Adrenal gland (tissue), 12 donors: ENCODE measurements around the gene IGSF9. TPM values are rescaled to one million over a fixed set of nuclear protein-coding genes. Genes with fewer than 3 reads are reported as not detected.

Experiments used
- DNase-seq, 7 donors: peaks; one replicate each; pipeline ENCODE4 v3.0.0-alpha.2; 2019 to 2020
- H3K27ac ChIP-seq, 5 donors: fragments of 200-600 bp; sonication (generic) in 4 of 5; 1 replicate in 3 of 5; 2 replicates in 2 of 5; pipeline versions ENCODE4 v1.5.1 to v1.8.0; 2016 to 2020; ENCODE audit warnings: mild to moderate bottlenecking in 1 of 5
- H3K27me3 ChIP-seq: fragments of 200-600 bp; 2 replicates; pipeline ENCODE4 v1.8.0; 2021
- H3K36me3 ChIP-seq, 2 donors: fragments of 200-600 bp; replicated peaks in 1 of 2; 1 replicate in 1 of 2; 2 replicates in 1 of 2; pipeline versions ENCODE4 v1.5.1 to v1.8.0; 2018 to 2022
- H3K4me1 ChIP-seq, 2 donors: fragments of 200-600 bp; replicated peaks in 1 of 2; 1 replicate in 1 of 2; 2 replicates in 1 of 2; pipeline versions ENCODE4 v1.5.1 to v1.8.0; 2018 to 2021
- H3K4me3 ChIP-seq, 4 donors: fragments of 200-600 bp; sonication (generic) in 3 of 4; one replicate each; pipeline ENCODE4 v1.5.1; 2016 to 2018
- H3K9me3 ChIP-seq, 3 donors: fragments of 200-600 bp; sonication (generic) in 1 of 3; replicated peaks in 1 of 3; 1 replicate in 2 of 3; 2 replicates in 1 of 3; pipeline versions ENCODE4 v1.5.1 to v1.8.0; 2016 to 2021
- CTCF ChIP-seq, 6 experiments: fragments of 450-650 bp in 4 of 6; fragments of 200-600 bp in 2 of 6; sonication (generic) in 1 of 6; IDR thresholded peaks; 1 replicate in 5 of 6; 2 replicates in 1 of 6; pipeline versions ENCODE4 v1.5.1 to v1.8.0; 2016 to 2021; ENCODE audit warnings: antibody characterized with exemption in 6 of 6, mild to moderate bottlenecking in 2 of 6, moderate library complexity in 1 of 6
- POLR2A ChIP-seq, 2 donors: fragments of 450-650 bp; IDR thresholded peaks; one replicate each; pipeline ENCODE4 v1.6.1; 2017; ENCODE audit warnings: antibody characterized with exemption in 2 of 2, mild to moderate bottlenecking in 2 of 2, moderate library complexity in 1 of 2
- WGBS, 4 donors: extraction: QIAGEN DNeasy Blood & Tissue Kit in 2 of 4; methylation state at CpG; one replicate each; pipeline versions ENCODE4 v1.1.5 to v1.1.7; 2013 to 2017; 5-methylcytosine and 5-hydroxymethylcytosine counted together
- intact Hi-C, 2 donors: fragments of 100-400 bp; cut with DNase I; formaldehyde crosslinking; loops; one replicate each; pipeline versions ENCODE4 v1.14.1 to v1.15.0; 2022 to 2023
- microRNA-seq, 3 donors: library from miRNA; unstranded; fragments of <30 nt; microRNA quantifications; one replicate each; pipeline ENCODE4, GENCODE V29; 2017 to 2020
- polyA plus RNA-seq, 3 donors: library from polyadenylated mRNA; stranded (reverse); fragments of 200-250 nt in 2 of 3; fragments of 350-450 nt in 1 of 3; fragmentation: Illumina TruSeq in 1 of 3; extraction: RNeasy Lipid Tissue Mini Kit (QIAGEN cat#74804) in 1 of 3; gene quantifications; one replicate each; pipeline ENCODE4 v1.2.3, GENCODE V29; 2013 to 2014
- small RNA-seq, 2 donors: library from RNA; depleted of rRNA; stranded (forward); fragments of <200 nt; gene quantifications; one replicate each; pipeline ENCODE3, GENCODE V24; 2016
- total RNA-seq, 9 donors: library from RNA; depleted of rRNA in 4 of 9; stranded (reverse); fragments of >200 nt in 4 of 9; fragments of 120-200 nt in 1 of 9; fragmentation: NEBNext Ultra II Directional in 1 of 9; extraction: Animal tissue kit (Norgen Biotek cat#: 25700) in 1 of 9; gene quantifications; one replicate each; pipeline versions ENCODE4 v1.1.0 to v1.2.4, GENCODE V29; 2013 to 2023
- donor health status: healthy with polysubstance abuse.
- donor health status: Bipolar disorder and iron deficiency.
- donor health status: DM: yes; HTN: yes; CAD: no.
- donor health status: DM: no; HTN: no; CAD: no.
- donor health status: DM: no; HTN: no; CAD: no.
- donor health status: DM: yes; HTN: yes; CAD: no.

IGSF9 gene
- total and polyA plus RNA-seq, 12 donors: 0.10 to 0.32 (median 0.19) TPM; not detected in 6

DNA sequence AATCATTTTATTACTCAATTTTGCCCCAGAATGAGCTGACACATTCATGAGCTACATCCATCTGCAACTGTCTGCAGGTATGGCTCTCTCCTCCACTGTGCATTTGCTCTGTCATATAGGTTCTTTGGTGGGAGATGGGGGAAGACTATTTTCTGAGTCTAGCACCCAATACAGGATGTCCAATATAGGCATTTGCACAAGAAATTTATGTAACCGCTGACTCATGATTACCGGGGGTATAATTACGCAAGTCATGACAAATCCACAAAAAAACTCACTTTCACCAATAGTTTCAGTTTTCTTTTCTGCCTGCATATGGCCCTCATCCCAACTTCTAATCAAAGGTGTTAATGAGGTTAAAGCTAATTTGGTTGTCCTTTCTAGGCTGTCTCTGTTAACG, 65.4 kb downstream of the IGSF9 start:
- intact Hi-C loops: no loop called here
- Histone ChIP-seq H3K27me3 (no peaks in the 10 kb centered on the region), H3K27ac (no peak overlapping the region), H3K9me3 (no peaks in the 10 kb centered on the region), H3K4me1 (peaks cover 3 to 6% of the 10 kb centered on the region in 2 donors), H3K4me3 (no peak overlapping the region), H3K36me3 (no peaks in the 10 kb centered on the region)
- DNase-seq: no peak
- 68 to 77% (median 75%) methylated on average over 4 of the region's 4 CpGs for WGBS, 4 donors
- TF ChIP-seq POLR2A (IDR thresholded peaks at IDR 0.05) (no peak), CTCF (IDR thresholded peaks at IDR 0.05) (no peak)

- Histone ChIP-seq H3K27ac (no peak overlapping the region), H3K27me3 (no peaks in the 10 kb centered on the region), H3K4me3 (no peak overlapping the region), H3K36me3 (no peaks in the 10 kb centered on the region), H3K4me1 (peaks cover 3 to 6% of the 10 kb centered on the region in 2 donors), H3K9me3 (no peaks in the 10 kb centered on the region)
- intact Hi-C loops: no loop called here
- 85 to 92% (median 88%) methylated on average over 3 of the region's 3 CpGs for WGBS, 4 donors
- TF ChIP-seq CTCF (IDR thresholded peaks at IDR 0.05): no peak
- TF ChIP-seq POLR2A (IDR thresholded peaks at IDR 0.05): no peak
- no peak for DNase-seq
Measured at GRCh38 chr1:159879136-159879535, 66.3 kb downstream of the IGSF9 start.

DNA sequence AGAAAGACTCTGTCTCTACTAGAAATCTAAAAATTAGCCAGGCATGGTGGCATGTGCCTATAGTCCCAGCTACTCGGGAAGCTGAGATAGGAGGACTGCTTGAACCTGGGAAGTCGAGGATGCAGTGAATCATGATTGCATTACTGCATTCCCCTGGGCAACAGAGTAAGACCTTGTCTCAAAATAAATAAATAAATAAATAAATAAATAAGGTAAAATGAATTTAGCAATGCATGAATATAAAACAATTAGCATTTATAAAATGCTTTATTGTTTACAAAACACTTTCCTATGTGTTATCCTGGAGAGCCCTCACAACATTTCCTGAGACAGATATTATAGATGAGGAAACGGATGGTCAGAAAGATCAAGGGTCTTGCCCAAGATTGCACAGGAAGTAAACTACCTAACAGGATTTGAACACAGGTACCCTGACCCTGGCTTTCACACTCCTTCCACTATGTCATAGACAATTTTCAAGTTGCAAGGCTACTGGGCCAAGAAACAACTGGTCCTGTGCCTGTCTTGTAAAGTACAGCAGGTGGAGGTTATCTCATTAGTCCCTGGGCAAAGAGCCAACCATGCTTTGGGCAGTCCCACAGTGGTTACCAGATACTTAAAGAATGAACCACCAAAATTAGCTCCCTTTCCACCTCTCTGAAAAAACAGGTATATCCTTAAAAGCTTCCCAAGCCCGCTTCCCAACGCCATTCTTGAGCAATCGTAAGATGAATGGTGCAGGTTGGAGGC, 67.5 kb downstream of the IGSF9 start:
- Histone ChIP-seq H3K27me3 (no peaks in the 10 kb centered on the region), H3K4me1 (peaks cover 3 to 6% of the 10 kb centered on the region in 2 donors), H3K27ac (no peak overlapping the region), H3K4me3 (no peak overlapping the region), H3K36me3 (no peaks in the 10 kb centered on the region), H3K9me3 (no peaks in the 10 kb centered on the region)
- TF ChIP-seq CTCF (IDR thresholded peaks at IDR 0.05) (no peak), POLR2A (IDR thresholded peaks at IDR 0.05) (no peak)
- no peak for DNase-seq
- intact Hi-C loops: no loop called here
- 90 to 96% (median 95%) methylated on average over 6 of the region's 6 CpGs for WGBS, 4 donors

Small RNA genes lying within 50 kb of the gene (microRNA-seq; reads per million reads assigned to microRNA genes)
- gene MIR4259: 0 reads per million in 3 donors

Small RNA genes lying within 50 kb of the gene (small RNA-seq; reads per million reads assigned to genes)
- 0 reads per million in 2 donors for gene MIR4259

Other genes with a start within 250 kb of the IGSF9 start
- gene CRP, start 231.0 kb downstream of the IGSF9 start, total RNA-seq: 1 to 10 TPM in 1 of 9 donors, under 1 TPM in 3, not detected in 5; 0.52 to 1.3 (median 0.73) TPM
- 1 to 10 TPM in 1 of 3 donors, under 1 TPM in 2; 0.34 to 6.0 (median 0.64) TPM for gene CRP, start 231.0 kb downstream of the IGSF9 start, polyA plus RNA-seq
- 100 to 1,000 TPM in 6 of 9 donors, 10 to 100 TPM in 3; 52.5 to 260 (median 121) TPM for gene DUSP23, start 164.7 kb downstream of the IGSF9 start, total RNA-seq
- 100 to 1,000 TPM in 1 of 3 donors, 10 to 100 TPM in 2; 28.3 to 217 (median 75.8) TPM for gene DUSP23, start 164.7 kb downstream of the IGSF9 start, polyA plus RNA-seq
- gene FCRL6, start 143.3 kb downstream of the IGSF9 start, total RNA-seq: 1 to 10 TPM in 3 of 9 donors, under 1 TPM in 3, not detected in 3; 0.11 to 2.2 (median 0.78) TPM
- gene FCRL6, start 143.3 kb downstream of the IGSF9 start, polyA plus RNA-seq: under 1 TPM; 0.24 to 0.37 (median 0.26) TPM
- 10 to 100 TPM in 4 of 9 donors, 1 to 10 TPM in 3, under 1 TPM in 2; 0.55 to 20.4 (median 9.9) TPM for gene SLAMF8, start 118.7 kb downstream of the IGSF9 start, total RNA-seq
- 10 to 100 TPM in 1 of 3 donors, 1 to 10 TPM in 2; 6.4 to 24.2 (median 6.5) TPM for gene SLAMF8, start 118.7 kb downstream of the IGSF9 start, polyA plus RNA-seq
- gene VSIG8, start 83.0 kb downstream of the IGSF9 start, total RNA-seq: under 1 TPM in 2 of 9 donors, not detected in 7; 0.06 to 0.14 TPM
- gene VSIG8, start 83.0 kb downstream of the IGSF9 start, polyA plus RNA-seq: under 1 TPM in 2 of 3 donors, not detected in 1; 0.20 to 0.80 TPM
- gene CFAP45, start 45.4 kb downstream of the IGSF9 start, total RNA-seq: under 1 TPM in 3 of 9 donors, not detected in 6; 0.14 to 0.81 (median 0.17) TPM
- gene CFAP45, start 45.4 kb downstream of the IGSF9 start, polyA plus RNA-seq: under 1 TPM; 0.30 to 0.42 (median 0.40) TPM
- gene TAGLN2, start 20.1 kb downstream of the IGSF9 start, total RNA-seq: 100 to 1,000 TPM in 7 of 9 donors, 10 to 100 TPM in 2; 42.3 to 185 (median 141) TPM
- 100 to 1,000 TPM; 124 to 215 (median 192) TPM for gene TAGLN2, start 20.1 kb downstream of the IGSF9 start, polyA plus RNA-seq
- not detected for gene SLAMF9, start 8.6 kb upstream of the IGSF9 start, total RNA-seq
- gene SLAMF9, start 8.6 kb upstream of the IGSF9 start, polyA plus RNA-seq: not detected
- 1 to 10 TPM; 5.3 to 9.4 (median 7.7) TPM for gene PIGM, start 86.4 kb upstream of the IGSF9 start, total RNA-seq
- gene PIGM, start 86.4 kb upstream of the IGSF9 start, polyA plus RNA-seq: 1 to 10 TPM; 3.0 to 9.4 (median 3.5) TPM
- under 1 TPM in 3 of 9 donors, not detected in 6; 0.11 to 0.32 (median 0.19) TPM for gene KCNJ10, start 124.5 kb upstream of the IGSF9 start, total RNA-seq
- under 1 TPM in 2 of 3 donors, not detected in 1; 0.13 TPM for gene KCNJ10, start 124.5 kb upstream of the IGSF9 start, polyA plus RNA-seq
- 1 to 10 TPM in 1 of 9 donors, under 1 TPM in 2, not detected in 6; 0.14 to 1.1 (median 0.33) TPM for gene KCNJ9, start 135.9 kb upstream of the IGSF9 start, total RNA-seq
- under 1 TPM; 0.16 to 0.24 (median 0.20) TPM for gene KCNJ9, start 135.9 kb upstream of the IGSF9 start, polyA plus RNA-seq
- 10 to 100 TPM; 15.0 to 42.9 (median 24.2) TPM for gene IGSF8, start 153.0 kb upstream of the IGSF9 start, total RNA-seq
- 10 to 100 TPM in 2 of 3 donors, 1 to 10 TPM in 1; 9.7 to 24.9 (median 20.8) TPM for gene IGSF8, start 153.0 kb upstream of the IGSF9 start, polyA plus RNA-seq
- gene ATP1A2, start 170.1 kb upstream of the IGSF9 start, total RNA-seq: 1 to 10 TPM in 6 of 9 donors, under 1 TPM in 3; 0.47 to 3.6 (median 1.4) TPM
- gene ATP1A2, start 170.1 kb upstream of the IGSF9 start, polyA plus RNA-seq: 1 to 10 TPM in 2 of 3 donors, under 1 TPM in 1; 0.99 to 4.5 (median 2.7) TPM
- gene ATP1A4, start 206.0 kb upstream of the IGSF9 start, total RNA-seq: under 1 TPM in 2 of 9 donors, not detected in 7; 0.46 to 0.96 TPM
- under 1 TPM in 1 of 3 donors, not detected in 2; 0.17 TPM for gene ATP1A4, start 206.0 kb upstream of the IGSF9 start, polyA plus RNA-seq
- 1 to 10 TPM in 1 of 9 donors, under 1 TPM in 2, not detected in 6; 0.11 to 1.6 (median 0.39) TPM for gene CASQ1, start 245.0 kb upstream of the IGSF9 start, total RNA-seq
- gene CASQ1, start 245.0 kb upstream of the IGSF9 start, polyA plus RNA-seq: under 1 TPM in 2 of 3 donors, not detected in 1; 0.16 to 0.17 TPM